CD14-positive monocyte (primary cell): ENCODE data around the gene ZNF670. TPM values are rescaled to one million over a fixed set of nuclear protein-coding genes. Genes with fewer than 3 reads are reported as not detected.

Experiments
- DNase-seq, 3 donors: peaks; one replicate each; pipeline ENCODE4 v3.0.0-alpha.2; 2011 to 2022
- H2AFZ ChIP-seq: 2 replicates; pipeline ENCODE4 v1.6.0; 2012; ENCODE audit warnings: mild to moderate bottlenecking, low read depth, low read length, inconsistent platforms; ENCODE audit not compliant: insufficient read depth, poor library complexity, severe bottlenecking
- H3K27ac ChIP-seq, 2 donors: 1 replicate in 1 of 2; 2 replicates in 1 of 2; pipeline ENCODE4 v1.5.1; 2012 to 2013; ENCODE audit warnings: low read length in 2 of 2, control low read depth in 1 of 2, inconsistent platforms in 1 of 2, low read depth in 1 of 2, mild to moderate bottlenecking in 1 of 2
- H3K27me3 ChIP-seq, 2 donors: one replicate each; pipeline versions ENCODE4 v1.6.0 to v1.6.1; 2011 to 2013; ENCODE audit warnings: low read length in 2 of 2; ENCODE audit not compliant: control insufficient read depth in 2 of 2, insufficient read depth in 2 of 2
- H3K36me3 ChIP-seq, 2 donors: replicated peaks in 1 of 2; 1 replicate in 1 of 2; 2 replicates in 1 of 2; pipeline versions ENCODE4 v1.5.1 to v1.6.1; 2012 to 2013; ENCODE audit warnings: low read length in 2 of 2, control low read depth in 1 of 2, inconsistent platforms in 1 of 2, mild to moderate bottlenecking in 1 of 2; ENCODE audit not compliant: insufficient read depth in 2 of 2, control insufficient read depth in 1 of 2
- H3K4me1 ChIP-seq, 2 donors: 1 replicate in 1 of 2; 2 replicates in 1 of 2; pipeline versions ENCODE4 v1.5.1 to v1.6.1; 2012 to 2013; ENCODE audit warnings: low read length in 2 of 2, control low read depth in 1 of 2, inconsistent platforms in 1 of 2, mild to moderate bottlenecking in 1 of 2, moderate library complexity in 1 of 2; ENCODE audit not compliant: insufficient read depth in 2 of 2, control insufficient read depth in 1 of 2
- H3K4me2 ChIP-seq: replicated peaks from 2 replicates; pipeline ENCODE3; 2012; ENCODE audit warnings: low read length, moderate library complexity, mild to moderate bottlenecking; ENCODE audit not compliant: poor library complexity, severe bottlenecking; ENCODE audit errors: extremely low read depth
- H3K4me3 ChIP-seq, 3 experiments: fragments of 200-600 bp in 1 of 3; sonication (generic) in 1 of 3; replicated peaks in 1 of 3; 1 replicate in 2 of 3; 2 replicates in 1 of 3; pipeline ENCODE4 v1.5.1; 2011 to 2013; ENCODE audit warnings: low read length in 3 of 3, mild to moderate bottlenecking in 3 of 3, control low read depth in 2 of 3, low read depth in 2 of 3, inconsistent platforms in 1 of 3, moderate library complexity in 1 of 3
- H3K79me2 ChIP-seq: 2 replicates; pipeline ENCODE4 v1.6.0; 2012; ENCODE audit warnings: mild to moderate bottlenecking, control low read depth, inconsistent platforms, low read length, moderate library complexity; ENCODE audit not compliant: insufficient read depth
- H3K9ac ChIP-seq: 2 replicates; pipeline ENCODE4 v1.6.0; 2017; ENCODE audit warnings: low read length, mild to moderate bottlenecking; ENCODE audit not compliant: insufficient read depth, poor library complexity, severe bottlenecking
- H3K9me3 ChIP-seq, 2 donors: replicated peaks in 1 of 2; 1 replicate in 1 of 2; 2 replicates in 1 of 2; pipeline versions ENCODE4 v1.5.1 to v1.6.1; 2012 to 2013; ENCODE audit warnings: low read length in 2 of 2, control low read depth in 1 of 2; ENCODE audit not compliant: control insufficient read depth in 1 of 2, insufficient read depth in 1 of 2
- H4K20me1 ChIP-seq: 2 replicates; pipeline ENCODE4 v1.6.0; 2012; ENCODE audit warnings: mild to moderate bottlenecking, low read length, control low read depth, moderate library complexity; ENCODE audit not compliant: insufficient read depth
- H3K27ac Mint-ChIP-seq, 7 donors: one replicate each; pipeline ENCODE4 v1.8.0; 2020; ENCODE audit warnings: mild to moderate bottlenecking in 7 of 7, mixed read lengths in 7 of 7, moderate library complexity in 6 of 7, inconsistent platforms in 2 of 7
- H3K27me3 Mint-ChIP-seq, 3 donors: one replicate each; pipeline ENCODE4 v1.8.0; 2021 to 2022; ENCODE audit warnings: low read depth in 3 of 3, mild to moderate bottlenecking in 3 of 3, mixed read lengths in 3 of 3, moderate library complexity in 3 of 3, inconsistent platforms in 1 of 3
- H3K36me3 Mint-ChIP-seq, 2 donors: one replicate each; pipeline ENCODE4 v1.8.0; 2020; ENCODE audit warnings: mixed read lengths in 2 of 2, inconsistent platforms in 1 of 2, mild to moderate bottlenecking in 1 of 2
- H3K4me1 Mint-ChIP-seq: one replicate; pipeline ENCODE4 v1.8.0; 2020; ENCODE audit warnings: mild to moderate bottlenecking, mixed read lengths
- H3K4me3 Mint-ChIP-seq, 2 donors: one replicate each; pipeline ENCODE4 v1.8.0; 2020; ENCODE audit warnings: mild to moderate bottlenecking in 2 of 2, mixed read lengths in 2 of 2, moderate library complexity in 1 of 2
- H3K9me3 Mint-ChIP-seq, 7 donors: one replicate each; pipeline ENCODE4 v1.8.0; 2020 to 2022; ENCODE audit warnings: mixed read lengths in 7 of 7, mild to moderate bottlenecking in 6 of 7, moderate library complexity in 6 of 7, inconsistent platforms in 2 of 7
- WGBS: methylation state at CpG from one replicate; pipeline ENCODE4 v1.1.5; 2013; ENCODE audit warnings: missing lambda C conversion rate; ENCODE audit not compliant: insufficient coverage; 5-methylcytosine and 5-hydroxymethylcytosine counted together
- intact Hi-C, 2 donors: fragments of 100-400 bp; cut with micrococcal nuclease; formaldehyde crosslinking; loops; one replicate each; pipeline versions ENCODE4 v1.15.0 to v1.15.1; 2023
- polyA plus RNA-seq, 3 donors: library from polyadenylated mRNA; depleted of rRNA in 1 of 3; unstranded in 2 of 3; stranded (reverse) in 1 of 3; fragments of 300-500 nt in 2 of 3; fragments of >200 nt in 1 of 3; fragmentation: Illumina TruSeq in 2 of 3; gene quantifications; 1 replicate in 2 of 3; 2 replicates in 1 of 3; pipeline ENCODE4 v1.2.3, GENCODE V29; 2012 to 2021
- TF ChIP-seq, protein P1 (sequence below): fragments of 200-600 bp; IDR thresholded peaks from one replicate; pipeline ENCODE4 v1.8.0; 2022; ENCODE audit warnings: antibody characterized with exemption, mild to moderate bottlenecking

Gene ZNF670
- polyA plus RNA-seq, 3 donors, result 0.43 to 1.3 (median 0.44) TPM

DNA sequence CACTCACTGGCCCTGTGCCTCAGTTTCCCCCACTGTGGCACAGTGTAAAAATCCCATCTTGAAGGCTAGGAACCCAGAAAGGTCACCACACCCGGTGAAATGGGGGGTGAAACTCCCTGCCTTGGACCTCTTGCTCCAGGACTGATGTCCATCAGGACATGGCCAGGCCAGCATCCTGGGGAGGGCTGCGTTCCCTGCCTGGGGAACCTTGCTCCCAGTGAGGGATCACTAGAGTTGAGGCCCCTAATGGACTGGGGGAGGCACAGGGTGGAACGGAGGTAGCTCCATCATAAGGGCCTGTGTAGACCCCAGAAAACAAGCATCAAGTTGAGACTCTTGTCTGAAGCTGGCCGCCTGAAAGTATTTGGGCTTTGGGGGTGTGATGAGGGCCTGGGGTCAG, 10.4 kb upstream of the ZNF670 start:
- 100% methylated on average over 4 of the region's 4 CpGs for WGBS
- intact Hi-C loops, result no loop called here

DNA sequence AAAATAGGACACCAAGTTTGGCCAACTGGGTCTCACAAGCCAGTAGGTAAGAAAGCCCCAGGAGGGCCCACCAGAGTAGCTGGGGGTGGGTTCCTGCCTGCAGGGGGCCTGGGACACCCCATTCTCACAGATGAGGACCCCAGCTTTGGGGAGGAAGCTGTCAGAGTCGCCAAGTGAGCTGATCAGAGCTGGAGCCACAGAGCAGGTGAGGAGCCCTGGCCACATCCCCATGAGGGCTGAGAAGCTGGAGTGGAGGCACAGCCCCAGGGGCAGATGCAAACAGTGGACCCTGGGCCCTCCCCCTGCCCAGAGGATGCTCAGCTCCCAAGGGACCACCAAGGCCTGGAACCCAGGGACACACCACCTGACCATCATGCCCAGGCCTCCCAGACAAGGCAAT, 8.6 kb upstream of the ZNF670 start:
- H3K27me3 ChIP-seq, result no peaks in the 10 kb centered on the region
- no peak overlapping the region for H3K4me2 ChIP-seq
- 88% methylated on average over 1 of the region's 1 CpG for WGBS
- Mint-ChIP-seq H3K4me1 (no peaks in the 10 kb centered on the region), H3K27ac (no peak overlapping the region), H3K9me3 (peaks cover 5 to 13% (median 7%) of the 10 kb centered on the region in 7 donors), H3K27me3 (peaks cover 0 to 5% (median 4%) of the 10 kb centered on the region in 3 donors), H3K4me3 (no peak overlapping the region), H3K36me3 (no peaks in the 10 kb centered on the region)
- H3K9ac ChIP-seq, result no peak overlapping the region
- H3K4me3 ChIP-seq, result no peak overlapping the region
- no peaks in the 10 kb centered on the region for H3K36me3 ChIP-seq
- no peak overlapping the region for H2AFZ ChIP-seq
- no peak for DNase-seq
- H3K27ac ChIP-seq, result no peak overlapping the region
- H3K79me2 ChIP-seq, result no peaks in the 10 kb centered on the region
- intact Hi-C loops, result no loop called here
- TF ChIP-seq, protein P1, sequence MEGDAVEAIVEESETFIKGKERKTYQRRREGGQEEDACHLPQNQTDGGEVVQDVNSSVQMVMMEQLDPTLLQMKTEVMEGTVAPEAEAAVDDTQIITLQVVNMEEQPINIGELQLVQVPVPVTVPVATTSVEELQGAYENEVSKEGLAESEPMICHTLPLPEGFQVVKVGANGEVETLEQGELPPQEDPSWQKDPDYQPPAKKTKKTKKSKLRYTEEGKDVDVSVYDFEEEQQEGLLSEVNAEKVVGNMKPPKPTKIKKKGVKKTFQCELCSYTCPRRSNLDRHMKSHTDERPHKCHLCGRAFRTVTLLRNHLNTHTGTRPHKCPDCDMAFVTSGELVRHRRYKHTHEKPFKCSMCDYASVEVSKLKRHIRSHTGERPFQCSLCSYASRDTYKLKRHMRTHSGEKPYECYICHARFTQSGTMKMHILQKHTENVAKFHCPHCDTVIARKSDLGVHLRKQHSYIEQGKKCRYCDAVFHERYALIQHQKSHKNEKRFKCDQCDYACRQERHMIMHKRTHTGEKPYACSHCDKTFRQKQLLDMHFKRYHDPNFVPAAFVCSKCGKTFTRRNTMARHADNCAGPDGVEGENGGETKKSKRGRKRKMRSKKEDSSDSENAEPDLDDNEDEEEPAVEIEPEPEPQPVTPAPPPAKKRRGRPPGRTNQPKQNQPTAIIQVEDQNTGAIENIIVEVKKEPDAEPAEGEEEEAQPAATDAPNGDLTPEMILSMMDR, result no peak
- H3K4me1 ChIP-seq, result no peaks in the 10 kb centered on the region
- H4K20me1 ChIP-seq, result no peaks in the 10 kb centered on the region
- H3K9me3 ChIP-seq, result no peaks in the 10 kb centered on the region

More for the DNA sequence above, 10.4 kb upstream of the ZNF670 start:
- Histone ChIP-seq H3K4me3 (no peak overlapping the region), H3K36me3 (no peaks in the 10 kb centered on the region), H3K79me2 (no peaks in the 10 kb centered on the region), H3K27me3 (no peaks in the 10 kb centered on the region), H2AFZ (no peak overlapping the region), H3K9ac (no peak overlapping the region), H3K27ac (no peak overlapping the region), H4K20me1 (no peaks in the 10 kb centered on the region), H3K9me3 (peaks cover 2 to 8% of the 10 kb centered on the region in 2 donors), H3K4me1 (no peaks in the 10 kb centered on the region), H3K4me2 (no peak overlapping the region)
- peaks cover 1 to 5% (median 4%) of the 10 kb centered on the region in 3 donors for H3K27me3 Mint-ChIP-seq
- H3K4me3 Mint-ChIP-seq, result no peak overlapping the region
- no peaks in the 10 kb centered on the region for H3K4me1 Mint-ChIP-seq
- H3K9me3 Mint-ChIP-seq, result peaks cover 6 to 16% (median 14%) of the 10 kb centered on the region in 7 donors
- DNase-seq, result no peak
- TF ChIP-seq, protein P1, result no peak
- no peak overlapping the region for H3K27ac Mint-ChIP-seq
- H3K36me3 Mint-ChIP-seq, result no peaks in the 10 kb centered on the region
